H1 (cell line): ENCODE data around the gene GNG4. TPM values are rescaled to one million over a fixed set of nuclear protein-coding genes. Genes with fewer than 3 reads are reported as not detected.

Experiments used
- PHF8 ChIP-seq: fragments of 200-600 bp; sonication (generic); conservative IDR thresholded peaks from 2 replicates; pipeline ENCODE4 v1.7.1; 2012; ENCODE audit warnings: low read depth, mild to moderate bottlenecking, inconsistent platforms, low read length, moderate library complexity
- polyA plus RNA-seq, 7 experiments: library from polyadenylated mRNA; depleted of rRNA in 3 of 7; stranded (reverse) in 5 of 7; unstranded in 2 of 7; fragments of >200 nt in 5 of 7; fragments of 200-250 nt in 2 of 7; gene quantifications; 1 replicate in 5 of 7; 2 replicates in 1 of 7; 4 replicates in 1 of 7; pipeline versions ENCODE4 v1.2.1 to v1.2.3, GENCODE V29; 2011 to 2013; ENCODE audit warnings: missing spikeins in 2 of 7, mixed read lengths in 2 of 7
- total RNA-seq: library from RNA; stranded (reverse); fragmentation: NEBNext Ultra II Directional; extraction: Animal tissue kit (Norgen Biotek cat#: 25700); gene quantifications from 2 replicates; pipeline ENCODE4 v1.2.1, GENCODE V29; 2021

The GNG4 gene
- total and polyA plus RNA-seq, 2 of the 8 experiments (the other 6 are each of a cell fraction or from before 2014, with no cell fraction given): 95.5 to 96.8 TPM

- TF ChIP-seq PHF8: peak; percentile 68
- TF ChIP-seq, all 59 proteins: peak for 6
These were observed 145.5 kb downstream of the GNG4 start, which contains the start of gene B3GALNT2 (continued) for GRCh38 chr1:235504122-235504493.
